ENCODE measurements around the gene UTS2R. TPM values are rescaled to one million over a fixed set of nuclear protein-coding genes. Genes with fewer than 3 reads are reported as not detected.

Gene UTS2R
- polyA plus RNA-seq, 1 of the 3 experiments (the other 2 are of a cell fraction), result not detected

- no peak overlapping the region for H3K27ac ChIP-seq (ENCODE audit: low read depth in 2 of 2, low read length in 1 of 2)
- no peaks in the 10 kb centered on the region for H3K27me3 ChIP-seq (ENCODE audit: insufficient read depth)
- H3F3A ChIP-seq (replicated peaks; ENCODE audit: insufficient read depth), result peaks cover 5% of the 10 kb centered on the region
- H2AFZ ChIP-seq (ENCODE audit: low read depth), result no peak overlapping the region
- POLR2A ChIA-PET, result no interaction called here
- DNase-seq, result no peak
- no peak for TF ChIP-seq SIN3A (IDR thresholded peaks at IDR 0.05; ENCODE audit: borderline replicate concordance, low read depth, low read length)
- TF ChIP-seq FOSL2 (IDR thresholded peaks at IDR 0.05; ENCODE audit: borderline replicate concordance, low read depth), result peak; percentile 42; the same call in 1 of the 2 replicates
- H3K9ac ChIP-seq, result no peak overlapping the region
- 74% methylated on average over 13 of the region's 13 CpGs for WGBS (ENCODE audit: low lambda C conversion rate)
- no peaks in the 10 kb centered on the region for H3K9me2 ChIP-seq
- H4K20me1 ChIP-seq (ENCODE audit: insufficient read depth), result peaks cover 13% of the 10 kb centered on the region; the same call in 1 of the 2 replicates
- H3K79me2 ChIP-seq (ENCODE audit: insufficient read depth), result peaks cover 4% of the 10 kb centered on the region; the same call in 1 of the 2 replicates
- no peaks in the 10 kb centered on the region for H3K9me3 ChIP-seq
- no peak overlapping the region for H3K4me2 ChIP-seq
- CTCF ChIA-PET, result interaction anchor here (0.6 to 11.3 kb wide), 4 partner anchors 8 to 109 kb away, joined by 3 to 76 read pairs (median 6); partner anchors contain the start of gene TEX19
- no peaks in the 10 kb centered on the region for H3K36me3 ChIP-seq (replicated peaks in 1 of 2; ENCODE audit: control insufficient read depth in 1 of 2, insufficient read depth in 2 of 2, low read length in 1 of 2)
- no peak overlapping the region for H3K4me3 ChIP-seq (ENCODE audit: low read depth in 2 of 2, low read length in 1 of 2)
- H3K4me1 ChIP-seq (ENCODE audit: control insufficient read depth in 1 of 2, insufficient read depth in 2 of 2, low read depth in 1 of 2, low read length in 1 of 2), result no peaks in the 10 kb centered on the region
These were observed 35.7 kb downstream of the UTS2R start for GRCh38 chr17:82407255-82407654.

DNA sequence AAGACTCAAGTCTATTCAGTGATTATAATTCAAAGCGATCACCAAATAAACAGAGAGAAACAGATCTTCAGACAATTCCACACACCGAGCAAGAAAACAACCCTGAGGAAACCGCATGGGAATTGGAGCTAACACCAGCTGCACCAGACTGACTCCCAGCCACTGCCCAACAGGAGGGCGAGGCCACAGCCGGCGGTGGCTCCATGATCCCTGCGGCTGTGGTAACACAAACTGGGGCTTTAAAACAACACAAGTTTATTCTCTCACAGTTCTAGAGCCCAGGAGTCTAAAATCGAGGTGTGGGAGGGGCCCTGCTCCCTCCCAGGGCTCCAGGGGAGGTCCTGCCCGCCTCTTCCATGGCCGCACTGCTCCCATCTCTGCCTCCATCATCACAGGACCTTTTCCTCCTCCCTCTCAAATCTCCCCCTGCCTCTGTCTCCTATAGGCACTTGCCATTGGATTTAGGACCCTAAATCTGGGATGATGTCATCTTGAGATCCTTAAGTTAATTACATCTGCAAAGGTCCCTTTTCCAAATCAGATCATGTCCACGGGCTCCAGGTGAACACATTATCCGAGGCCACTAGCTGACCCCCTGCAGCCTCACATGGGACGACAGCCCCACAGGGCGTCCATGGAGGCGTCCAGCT is 36.8 kb downstream of the UTS2R start:
- no peak for TF ChIP-seq MEF2A (IDR thresholded peaks at IDR 0.05; ENCODE audit: borderline replicate concordance, low read depth)
- no peak for TF ChIP-seq TEAD4 (IDR thresholded peaks at IDR 0.05; ENCODE audit: borderline replicate concordance, insufficient read depth)
- no peak for TF ChIP-seq FOXJ3 (CRISPR knock-in tag; IDR thresholded peaks at IDR 0.05)
- no peak for TF ChIP-seq RXRA (IDR thresholded peaks at IDR 0.05; ENCODE audit: borderline replicate concordance, low read depth)
- TF ChIP-seq, protein P1, sequence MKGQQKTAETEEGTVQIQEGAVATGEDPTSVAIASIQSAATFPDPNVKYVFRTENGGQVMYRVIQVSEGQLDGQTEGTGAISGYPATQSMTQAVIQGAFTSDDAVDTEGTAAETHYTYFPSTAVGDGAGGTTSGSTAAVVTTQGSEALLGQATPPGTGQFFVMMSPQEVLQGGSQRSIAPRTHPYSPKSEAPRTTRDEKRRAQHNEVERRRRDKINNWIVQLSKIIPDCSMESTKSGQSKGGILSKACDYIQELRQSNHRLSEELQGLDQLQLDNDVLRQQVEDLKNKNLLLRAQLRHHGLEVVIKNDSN (IDR thresholded peaks at IDR 0.05; ENCODE audit: borderline replicate concordance, low read depth), result no peak
- TF ChIP-seq POLR2AphosphoS5 (IDR thresholded peaks at IDR 0.05; ENCODE audit: low read depth, low read length), result no peak
- TF ChIP-seq MXI1 (IDR thresholded peaks at IDR 0.05; ENCODE audit: low read depth, low read length), result no peak
- TF ChIP-seq NRF1 (IDR thresholded peaks at IDR 0.05; ENCODE audit: low read depth, low read length), result no peak
- TF ChIP-seq, protein P2, sequence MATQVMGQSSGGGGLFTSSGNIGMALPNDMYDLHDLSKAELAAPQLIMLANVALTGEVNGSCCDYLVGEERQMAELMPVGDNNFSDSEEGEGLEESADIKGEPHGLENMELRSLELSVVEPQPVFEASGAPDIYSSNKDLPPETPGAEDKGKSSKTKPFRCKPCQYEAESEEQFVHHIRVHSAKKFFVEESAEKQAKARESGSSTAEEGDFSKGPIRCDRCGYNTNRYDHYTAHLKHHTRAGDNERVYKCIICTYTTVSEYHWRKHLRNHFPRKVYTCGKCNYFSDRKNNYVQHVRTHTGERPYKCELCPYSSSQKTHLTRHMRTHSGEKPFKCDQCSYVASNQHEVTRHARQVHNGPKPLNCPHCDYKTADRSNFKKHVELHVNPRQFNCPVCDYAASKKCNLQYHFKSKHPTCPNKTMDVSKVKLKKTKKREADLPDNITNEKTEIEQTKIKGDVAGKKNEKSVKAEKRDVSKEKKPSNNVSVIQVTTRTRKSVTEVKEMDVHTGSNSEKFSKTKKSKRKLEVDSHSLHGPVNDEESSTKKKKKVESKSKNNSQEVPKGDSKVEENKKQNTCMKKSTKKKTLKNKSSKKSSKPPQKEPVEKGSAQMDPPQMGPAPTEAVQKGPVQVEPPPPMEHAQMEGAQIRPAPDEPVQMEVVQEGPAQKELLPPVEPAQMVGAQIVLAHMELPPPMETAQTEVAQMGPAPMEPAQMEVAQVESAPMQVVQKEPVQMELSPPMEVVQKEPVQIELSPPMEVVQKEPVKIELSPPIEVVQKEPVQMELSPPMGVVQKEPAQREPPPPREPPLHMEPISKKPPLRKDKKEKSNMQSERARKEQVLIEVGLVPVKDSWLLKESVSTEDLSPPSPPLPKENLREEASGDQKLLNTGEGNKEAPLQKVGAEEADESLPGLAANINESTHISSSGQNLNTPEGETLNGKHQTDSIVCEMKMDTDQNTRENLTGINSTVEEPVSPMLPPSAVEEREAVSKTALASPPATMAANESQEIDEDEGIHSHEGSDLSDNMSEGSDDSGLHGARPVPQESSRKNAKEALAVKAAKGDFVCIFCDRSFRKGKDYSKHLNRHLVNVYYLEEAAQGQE (IDR thresholded peaks at IDR 0.05; ENCODE audit: low read depth, low read length), result no peak
- TF ChIP-seq CHD2 (IDR thresholded peaks at IDR 0.05; ENCODE audit: low read length, partially characterized antibody), result no peak
- no peak for TF ChIP-seq FOSL2 (IDR thresholded peaks at IDR 0.05; ENCODE audit: borderline replicate concordance, low read depth)
- no peak for TF ChIP-seq YY1 (IDR thresholded peaks at IDR 0.05; ENCODE audit: low read depth)
- no peak for TF ChIP-seq TCF12 (IDR thresholded peaks at IDR 0.05)
- no peaks in the 10 kb centered on the region for H3K27me3 ChIP-seq (ENCODE audit: insufficient read depth)
- H3K4me1 ChIP-seq (ENCODE audit: control insufficient read depth in 1 of 2, insufficient read depth in 2 of 2, low read depth in 1 of 2, low read length in 1 of 2), result peaks cover 0 to 10% of the 10 kb centered on the region in 2 experiments; a peak in 1 of 4 replicates
- ChIA-PET POLR2A (no interaction called here), CTCF (interaction anchor here (1.4 to 11.3 kb wide), 7 partner anchors 9 to 58 kb away, joined by 3 to 76 read pairs (median 7); partner anchors contain the start of genes HEXD and TEX19)
- peaks cover 19% of the 10 kb centered on the region; the same call in 1 of the 2 replicates for H4K20me1 ChIP-seq (ENCODE audit: insufficient read depth)
- H3K4me2 ChIP-seq, result no peak overlapping the region
- H3K9me2 ChIP-seq, result no peaks in the 10 kb centered on the region
- no peak overlapping the region for H2AFZ ChIP-seq (ENCODE audit: low read depth)
- peaks cover 4% of the 10 kb centered on the region; the same call in 1 of the 2 replicates for H3K79me2 ChIP-seq (ENCODE audit: insufficient read depth)
- H3K9ac ChIP-seq, result no peak overlapping the region
- 93% methylated on average over 15 of the region's 15 CpGs for WGBS (ENCODE audit: low lambda C conversion rate)
- H3K4me3 ChIP-seq (ENCODE audit: low read depth in 2 of 2, low read length in 1 of 2), result no peak overlapping the region
- no peaks in the 10 kb centered on the region for H3K9me3 ChIP-seq
- no peak for DNase-seq
- H3K27ac ChIP-seq (ENCODE audit: low read depth in 2 of 2, low read length in 1 of 2), result no peak overlapping the region
- no peaks in the 10 kb centered on the region for H3K36me3 ChIP-seq (replicated peaks in 1 of 2; ENCODE audit: control insufficient read depth in 1 of 2, insufficient read depth in 2 of 2, low read length in 1 of 2)
- H3F3A ChIP-seq (replicated peaks; ENCODE audit: insufficient read depth), result peaks cover 6% of the 10 kb centered on the region
